Measurements from ENCODE around the gene SIRPA.

Gene SIRPA

GRCh38 chr20:1929460-1929859 is 34.3 kb downstream of the SIRPA start:
- TF ChIP-seq CTCF (IDR thresholded peaks at IDR 0.05; ENCODE audit: extremely low read depth, insufficient read depth, missing control alignments): no peak
- DNase-seq (ENCODE audit: low spot score): no peak
- in situ Hi-C loops (cut with MboI; ENCODE audit: low pct_unique_long_range_greater_than_20kb, low sequenced_read_pairs, unreplicated experiment): no loop called here

GRCh38 chr20:1930165-1930564 is 35.0 kb downstream of the SIRPA start:
- TF ChIP-seq CTCF (IDR thresholded peaks at IDR 0.05; ENCODE audit: extremely low read depth, insufficient read depth, missing control alignments): no peak
- in situ Hi-C loops (cut with MboI; ENCODE audit: low pct_unique_long_range_greater_than_20kb, low sequenced_read_pairs, unreplicated experiment): no loop called here
- DNase-seq (ENCODE audit: low spot score): no peak

- in situ Hi-C loops (cut with MboI; ENCODE audit: low pct_unique_long_range_greater_than_20kb, low sequenced_read_pairs, unreplicated experiment): no loop called here
- no peak for TF ChIP-seq CTCF (IDR thresholded peaks at IDR 0.05; ENCODE audit: extremely low read depth, insufficient read depth, missing control alignments)
- DNase-seq (ENCODE audit: low spot score): no peak
Measured at GRCh38 chr20:1931830-1932229, 36.6 kb downstream of the SIRPA start.

- in situ Hi-C loops (cut with MboI; ENCODE audit: low pct_unique_long_range_greater_than_20kb, low sequenced_read_pairs, unreplicated experiment): no loop called here
- no peak for DNase-seq (ENCODE audit: low spot score)
- TF ChIP-seq CTCF (IDR thresholded peaks at IDR 0.05; ENCODE audit: extremely low read depth, insufficient read depth, missing control alignments): no peak
Measured at GRCh38 chr20:1932971-1933370, 37.8 kb downstream of the SIRPA start.

- no peak for DNase-seq (ENCODE audit: low spot score)
- in situ Hi-C loops (cut with MboI; ENCODE audit: low pct_unique_long_range_greater_than_20kb, low sequenced_read_pairs, unreplicated experiment): no loop called here
- TF ChIP-seq CTCF (IDR thresholded peaks at IDR 0.05; ENCODE audit: extremely low read depth, insufficient read depth, missing control alignments): no peak
Measured at GRCh38 chr20:1933465-1933870, 38.3 kb downstream of the SIRPA start.

GRCh38 chr20:1934156-1934555 is 38.9 kb downstream of the SIRPA start:
- TF ChIP-seq CTCF (IDR thresholded peaks at IDR 0.05; ENCODE audit: extremely low read depth, insufficient read depth, missing control alignments): no peak
- no peak for DNase-seq (ENCODE audit: low spot score)
- in situ Hi-C loops (cut with MboI; ENCODE audit: low pct_unique_long_range_greater_than_20kb, low sequenced_read_pairs, unreplicated experiment): no loop called here

All from GM13977 (cell line).